Right atrium auricular region (tissue), 2 donors: ENCODE data around the gene METRNL. TPM values are rescaled to one million over a fixed set of nuclear protein-coding genes. Genes with fewer than 3 reads are reported as not detected.

Experiments
- DNase-seq: peaks from one replicate; pipeline ENCODE4 v3.0.0-alpha.2; 2019; ENCODE audit warnings: low spot score
- H3K27ac ChIP-seq, 2 donors: fragments of 200-600 bp; sonication (generic); 1 replicate in 1 of 2; 2 replicates in 1 of 2; pipeline ENCODE4 v1.5.1; 2016 to 2019
- H3K27me3 ChIP-seq, 2 donors: fragments of 200-600 bp; sonication (generic); one replicate each; pipeline versions ENCODE4 v1.5.1 to v1.6.0; 2017 to 2019
- H3K36me3 ChIP-seq: fragments of 200-600 bp; sonication (generic); one replicate; pipeline ENCODE4 v1.5.1; 2016
- H3K4me1 ChIP-seq, 2 donors: fragments of 200-600 bp; sonication (generic); one replicate each; pipeline versions ENCODE4 v1.5.1 to v1.6.0; 2017 to 2019
- H3K4me3 ChIP-seq, 2 donors: fragments of 200-600 bp; sonication (generic); 1 replicate in 1 of 2; 2 replicates in 1 of 2; pipeline ENCODE4 v1.5.1; 2017 to 2019; ENCODE audit warnings: mild to moderate bottlenecking in 1 of 2, moderate library complexity in 1 of 2
- H3K9me3 ChIP-seq, 2 donors: fragments of 200-600 bp; sonication (generic); one replicate each; pipeline ENCODE4 v1.5.1; 2019
- total RNA-seq, 2 donors: library from RNA; depleted of rRNA; stranded (reverse); fragments of >200 nt; gene quantifications; one replicate each; pipeline ENCODE4 v1.1.0, GENCODE V29; 2016
- TF ChIP-seq, protein P1 (sequence below), 2 donors: fragments of 200-600 bp; sonication (generic); IDR thresholded peaks; one replicate each; pipeline ENCODE4 v1.5.1; 2019; ENCODE audit warnings: antibody characterized with exemption in 2 of 2

The METRNL gene
- total RNA-seq, 2 donors from 2014 or later = 62.9 to 104 TPM

DNA sequence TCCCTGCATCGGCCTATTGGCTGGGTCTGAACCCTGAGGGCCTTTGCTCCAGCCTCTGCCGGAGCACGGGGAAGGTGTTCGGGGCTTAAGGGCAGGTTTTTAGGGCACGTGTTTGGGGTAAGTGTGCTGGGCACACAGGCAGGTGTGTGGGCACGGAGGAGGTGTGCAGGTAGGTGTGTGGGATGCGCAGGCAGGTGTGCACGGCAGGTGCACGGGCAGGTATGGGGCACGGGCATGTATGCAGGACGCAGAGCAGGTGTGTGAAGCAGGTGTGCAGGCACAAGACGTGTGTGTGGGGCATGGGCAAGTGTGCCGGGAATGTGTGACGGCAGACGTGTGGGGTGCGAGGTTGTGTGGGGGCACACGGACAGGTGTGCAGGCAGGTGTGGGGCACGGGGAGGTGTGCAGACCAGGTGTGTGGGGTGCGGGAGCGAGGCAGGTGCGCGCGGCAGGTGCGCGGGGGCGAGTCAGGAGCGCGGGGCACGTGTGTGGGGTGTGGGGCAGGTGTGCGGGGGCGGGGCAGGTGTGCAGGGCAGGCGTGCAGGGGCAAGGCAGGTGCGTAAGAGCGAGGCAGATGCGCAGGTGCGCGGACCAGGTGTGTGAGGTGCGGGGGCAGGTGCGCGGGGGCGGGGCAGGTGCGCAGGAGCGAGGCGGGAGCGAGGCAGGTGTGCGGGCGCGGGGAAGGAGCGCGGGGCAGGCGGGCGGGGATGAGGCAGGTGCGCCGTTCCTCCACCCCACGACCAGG, 28.6 kb upstream of the METRNL start:
- TF ChIP-seq, protein P1, sequence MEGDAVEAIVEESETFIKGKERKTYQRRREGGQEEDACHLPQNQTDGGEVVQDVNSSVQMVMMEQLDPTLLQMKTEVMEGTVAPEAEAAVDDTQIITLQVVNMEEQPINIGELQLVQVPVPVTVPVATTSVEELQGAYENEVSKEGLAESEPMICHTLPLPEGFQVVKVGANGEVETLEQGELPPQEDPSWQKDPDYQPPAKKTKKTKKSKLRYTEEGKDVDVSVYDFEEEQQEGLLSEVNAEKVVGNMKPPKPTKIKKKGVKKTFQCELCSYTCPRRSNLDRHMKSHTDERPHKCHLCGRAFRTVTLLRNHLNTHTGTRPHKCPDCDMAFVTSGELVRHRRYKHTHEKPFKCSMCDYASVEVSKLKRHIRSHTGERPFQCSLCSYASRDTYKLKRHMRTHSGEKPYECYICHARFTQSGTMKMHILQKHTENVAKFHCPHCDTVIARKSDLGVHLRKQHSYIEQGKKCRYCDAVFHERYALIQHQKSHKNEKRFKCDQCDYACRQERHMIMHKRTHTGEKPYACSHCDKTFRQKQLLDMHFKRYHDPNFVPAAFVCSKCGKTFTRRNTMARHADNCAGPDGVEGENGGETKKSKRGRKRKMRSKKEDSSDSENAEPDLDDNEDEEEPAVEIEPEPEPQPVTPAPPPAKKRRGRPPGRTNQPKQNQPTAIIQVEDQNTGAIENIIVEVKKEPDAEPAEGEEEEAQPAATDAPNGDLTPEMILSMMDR (IDR thresholded peaks at IDR 0.05) = no peak
- peak overlapping the region; percentile 69 to 89 for H3K4me3 ChIP-seq
- no peaks in the 10 kb centered on the region for H3K36me3 ChIP-seq
- H3K9me3 ChIP-seq = peaks cover 0 to 4% of the 10 kb centered on the region in 2 donors
- no peaks in the 10 kb centered on the region for H3K27me3 ChIP-seq
- H3K4me1 ChIP-seq = peaks cover 0 to 23% of the 10 kb centered on the region in 2 donors
- peak overlapping the region; percentile 83 to 87 for H3K27ac ChIP-seq
- no peak for DNase-seq

- peak overlapping the region; percentile 86 to 87 for H3K27ac ChIP-seq
- TF ChIP-seq, protein P1 (IDR thresholded peaks at IDR 0.05) = no peak
- H3K4me3 ChIP-seq = peak overlapping the region; percentile 69 to 89
- no peaks in the 10 kb centered on the region for H3K36me3 ChIP-seq
- H3K9me3 ChIP-seq = peaks cover 0 to 4% of the 10 kb centered on the region in 2 donors
- peaks cover 0 to 31% of the 10 kb centered on the region in 2 donors for H3K4me1 ChIP-seq
- no peaks in the 10 kb centered on the region for H3K27me3 ChIP-seq
- DNase-seq = peak; percentile 96
Observed at GRCh38 chr17:83051396-83052240, 27.8 kb upstream of the METRNL start.

- Histone ChIP-seq H3K27me3 (no peaks in the 10 kb centered on the region), H3K9me3 (no peaks in the 10 kb centered on the region), H3K27ac (peak overlapping the region; percentile 86 to 87), H3K4me1 (peaks cover 0 to 31% of the 10 kb centered on the region in 2 donors), H3K4me3 (peak overlapping the region; percentile 28 to 89), H3K36me3 (no peaks in the 10 kb centered on the region)
- DNase-seq = no peak
- TF ChIP-seq, protein P1 (IDR thresholded peaks at IDR 0.05) = no peak
Observed at GRCh38 chr17:83052241-83052564, 27.2 kb upstream of the METRNL start.

GRCh38 chr17:83053021-83053681, 26.3 kb upstream of the METRNL start:
- Histone ChIP-seq H3K9me3 (no peaks in the 10 kb centered on the region), H3K4me1 (peaks cover 0 to 37% of the 10 kb centered on the region in 2 donors), H3K4me3 (no peak overlapping the region), H3K36me3 (no peaks in the 10 kb centered on the region), H3K27ac (peak overlapping the region; percentile 64 to 86), H3K27me3 (no peaks in the 10 kb centered on the region)
- no peak for DNase-seq
- TF ChIP-seq, protein P1 (IDR thresholded peaks at IDR 0.05) = no peak

GRCh38 chr17:83053739-83054451, 25.5 kb upstream of the METRNL start:
- Histone ChIP-seq H3K27me3 (no peaks in the 10 kb centered on the region), H3K4me1 (peaks cover 0 to 37% of the 10 kb centered on the region in 2 donors), H3K9me3 (no peaks in the 10 kb centered on the region), H3K27ac (peak overlapping the region; percentile 64 to 86), H3K4me3 (no peak overlapping the region), H3K36me3 (no peaks in the 10 kb centered on the region)
- TF ChIP-seq, protein P1 (IDR thresholded peaks at IDR 0.05) = no peak
- DNase-seq = no peak
